ENCODE data around the gene CPNE5. TPM values are rescaled to one million over a fixed set of nuclear protein-coding genes. Genes with fewer than 3 reads are reported as not detected.

The CPNE5 gene
- total RNA-seq, 4 donors from 2014 or later: 0.19 to 1.3 (median 0.59) TPM

- no peak for TF ChIP-seq CTCF (IDR thresholded peaks at IDR 0.05; ENCODE audit: low read depth)
Measured at GRCh38 chr6:36765190-36765589, 74.1 kb downstream of the CPNE5 start.

- no peak for TF ChIP-seq CTCF (IDR thresholded peaks at IDR 0.05; ENCODE audit: low read depth)
Measured at GRCh38 chr6:36762123-36762522, 77.1 kb downstream of the CPNE5 start.

- no peak for TF ChIP-seq CTCF (IDR thresholded peaks at IDR 0.05; ENCODE audit: low read depth)
Measured at GRCh38 chr6:36760685-36761435, 78.4 kb downstream of the CPNE5 start.

GRCh38 chr6:36759148-36759759, 80.0 kb downstream of the CPNE5 start:
- TF ChIP-seq CTCF (IDR thresholded peaks at IDR 0.05; ENCODE audit: low read depth): no peak

- TF ChIP-seq CTCF (IDR thresholded peaks at IDR 0.05; ENCODE audit: low read depth): no peak
Measured at GRCh38 chr6:36758516-36759147, 80.6 kb downstream of the CPNE5 start.

GRCh38 chr6:36757943-36758508, 81.2 kb downstream of the CPNE5 start:
- no peak for TF ChIP-seq CTCF (IDR thresholded peaks at IDR 0.05; ENCODE audit: low read depth)

GRCh38 chr6:36757206-36757605, 82.0 kb downstream of the CPNE5 start:
- no peak for TF ChIP-seq CTCF (IDR thresholded peaks at IDR 0.05; ENCODE audit: low read depth)

All from subcutaneous adipose tissue (tissue), 4 donors.